ENCODE measurements around the gene RNF115. TPM values are rescaled to one million over a fixed set of nuclear protein-coding genes. Genes with fewer than 3 reads are reported as not detected.
A peak's percentile ranks its signal among the peaks of the same experiment; 100 is the strongest.

Gene RNF115
- total RNA-seq, 1 experiment from 2014 or later, result 11.0 TPM

DNA sequence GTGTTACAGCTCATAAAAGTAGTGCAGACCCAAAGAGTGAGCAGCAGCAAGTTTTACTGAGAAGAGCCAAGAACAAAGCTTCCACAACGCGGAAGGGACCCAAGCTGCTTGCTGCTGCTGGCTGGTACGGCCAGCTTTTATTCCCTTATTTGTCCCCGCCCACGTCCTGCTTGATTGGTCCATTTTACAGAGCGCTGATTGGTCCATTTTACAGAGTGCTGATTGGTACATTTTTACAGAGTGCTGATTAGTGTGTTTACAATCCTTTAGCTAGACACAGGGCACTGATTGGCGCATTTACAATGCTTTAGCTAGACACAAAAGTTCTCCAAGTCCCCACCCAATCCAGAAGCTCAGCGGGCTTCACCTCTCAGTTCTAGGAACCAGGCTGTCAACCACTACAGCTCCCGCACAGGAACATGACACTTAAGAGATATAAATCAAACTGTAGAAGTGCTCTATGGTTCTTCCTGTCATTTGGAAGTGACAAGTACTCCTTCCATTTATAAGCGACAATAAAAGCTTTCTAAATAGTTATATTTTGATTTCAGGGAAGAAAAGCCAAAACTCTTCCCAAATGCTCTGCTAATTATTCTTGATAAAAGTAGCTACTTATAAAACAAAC lies 28.5 kb downstream of the RNF115 start:
- WGBS (ENCODE audit: extremely low coverage, insufficient read length, low lambda C conversion rate), result no CpG with 5 or more reads among the region's 10 CpGs
- no peak overlapping the region for H3K56ac ChIP-seq (ENCODE audit: insufficient read length, low read depth, low read length)
- H2BK15ac ChIP-seq (ENCODE audit: low read depth, low read length), result no peak overlapping the region
- H2BK5ac ChIP-seq (ENCODE audit: insufficient read length, low read length), result no peak overlapping the region
- H3K9me3 Mint-ChIP-seq, result peaks cover 16 to 24% of the 10 kb centered on the region in 2 experiments
- H4K8ac ChIP-seq (replicated peaks; ENCODE audit: insufficient read length, low read depth, low read length), result no peak overlapping the region
- H4K5ac ChIP-seq (ENCODE audit: insufficient read length, low read depth, low read length), result no peak overlapping the region
- no peak overlapping the region for H3K9ac ChIP-seq (ENCODE audit: extremely low read depth, insufficient read length, low read length)
- H3K4me1 ChIP-seq (ENCODE audit: insufficient read depth, low read length), result no peaks in the 10 kb centered on the region
- H3K4ac ChIP-seq (ENCODE audit: low read depth, low read length), result no peak overlapping the region
- no peak overlapping the region for H2BK12ac ChIP-seq (ENCODE audit: insufficient read length, low read depth, low read length)
- H2BK20ac ChIP-seq (ENCODE audit: low read depth, low read length, poor library complexity, severe bottlenecking), result no peak overlapping the region
- H2BK120ac ChIP-seq (ENCODE audit: low read depth, low read length, poor library complexity, severe bottlenecking), result no peak overlapping the region
- no peak overlapping the region for H3K18ac ChIP-seq (ENCODE audit: insufficient read length, low read depth, low read length)
- peaks cover 17 to 39% (median 24%) of the 10 kb centered on the region in 3 experiments for H3K36me3 Mint-ChIP-seq (ENCODE audit: insufficient read depth in 1 of 3, low read depth in 3 of 3)
- no peaks in the 10 kb centered on the region for H3K79me1 ChIP-seq (ENCODE audit: insufficient read depth, low read depth, low read length, poor library complexity, severe bottlenecking)
- no peaks in the 10 kb centered on the region for H3K27me3 ChIP-seq (ENCODE audit: insufficient read depth, low read length)
- no peak overlapping the region; a peak in 1 of 5 replicates for H3K4me3 Mint-ChIP-seq
- H4K20me1 ChIP-seq (ENCODE audit: control insufficient read depth, insufficient read depth, insufficient read length), result no peaks in the 10 kb centered on the region
- H3K23ac ChIP-seq (ENCODE audit: insufficient read length, low read depth, low read length), result no peak overlapping the region
- peaks cover 10% of the 10 kb centered on the region for H3K9me3 ChIP-seq (ENCODE audit: control insufficient read depth, low read depth, low read length)
- no peaks in the 10 kb centered on the region for H3K23me2 ChIP-seq (ENCODE audit: insufficient read length, low read depth, low read length, poor library complexity, severe bottlenecking)
- peak overlapping the region in 1 of 3 experiments; percentile 65; a peak in 1 of 7 replicates for H3K27ac Mint-ChIP-seq
- TF ChIP-seq, protein P1, sequence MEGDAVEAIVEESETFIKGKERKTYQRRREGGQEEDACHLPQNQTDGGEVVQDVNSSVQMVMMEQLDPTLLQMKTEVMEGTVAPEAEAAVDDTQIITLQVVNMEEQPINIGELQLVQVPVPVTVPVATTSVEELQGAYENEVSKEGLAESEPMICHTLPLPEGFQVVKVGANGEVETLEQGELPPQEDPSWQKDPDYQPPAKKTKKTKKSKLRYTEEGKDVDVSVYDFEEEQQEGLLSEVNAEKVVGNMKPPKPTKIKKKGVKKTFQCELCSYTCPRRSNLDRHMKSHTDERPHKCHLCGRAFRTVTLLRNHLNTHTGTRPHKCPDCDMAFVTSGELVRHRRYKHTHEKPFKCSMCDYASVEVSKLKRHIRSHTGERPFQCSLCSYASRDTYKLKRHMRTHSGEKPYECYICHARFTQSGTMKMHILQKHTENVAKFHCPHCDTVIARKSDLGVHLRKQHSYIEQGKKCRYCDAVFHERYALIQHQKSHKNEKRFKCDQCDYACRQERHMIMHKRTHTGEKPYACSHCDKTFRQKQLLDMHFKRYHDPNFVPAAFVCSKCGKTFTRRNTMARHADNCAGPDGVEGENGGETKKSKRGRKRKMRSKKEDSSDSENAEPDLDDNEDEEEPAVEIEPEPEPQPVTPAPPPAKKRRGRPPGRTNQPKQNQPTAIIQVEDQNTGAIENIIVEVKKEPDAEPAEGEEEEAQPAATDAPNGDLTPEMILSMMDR (conservative IDR thresholded peaks at IDR 0.05), result no peak
- no peak overlapping the region for H2AFZ ChIP-seq (ENCODE audit: low read length)
- no peak overlapping the region for H3T11ph ChIP-seq (ENCODE audit: low read length)
- H3K14ac ChIP-seq (ENCODE audit: insufficient read depth, low read length), result no peak overlapping the region
- no peak for DNase-seq
- no peak overlapping the region for H3K27ac ChIP-seq (ENCODE audit: insufficient read length, low read depth, low read length)
- H3K4me2 ChIP-seq (ENCODE audit: insufficient read depth, insufficient read length, low read length), result no peak overlapping the region
- H3K79me2 ChIP-seq (ENCODE audit: insufficient read depth, low read length), result no peaks in the 10 kb centered on the region; the same call in 1 of the 2 replicates
- peaks cover 0 to 3% of the 10 kb centered on the region in 2 experiments; a peak in 2 of 4 replicates for H3K4me1 Mint-ChIP-seq
- no peaks in the 10 kb centered on the region for H3K27me3 Mint-ChIP-seq (ENCODE audit: low read depth)
- H2AK5ac ChIP-seq (ENCODE audit: insufficient read length, low read length), result no peak overlapping the region
- no peak overlapping the region for H4K91ac ChIP-seq (ENCODE audit: insufficient read length, low read depth, low read length)
